ENCODE results near the gene AKAP6. TPM values are rescaled to one million over a fixed set of nuclear protein-coding genes. Genes with fewer than 3 reads are reported as not detected.

AKAP6 gene
- total and polyA plus RNA-seq, 5 donors from 2014 or later = 0.07 to 1.1 (median 0.47) TPM

DNA sequence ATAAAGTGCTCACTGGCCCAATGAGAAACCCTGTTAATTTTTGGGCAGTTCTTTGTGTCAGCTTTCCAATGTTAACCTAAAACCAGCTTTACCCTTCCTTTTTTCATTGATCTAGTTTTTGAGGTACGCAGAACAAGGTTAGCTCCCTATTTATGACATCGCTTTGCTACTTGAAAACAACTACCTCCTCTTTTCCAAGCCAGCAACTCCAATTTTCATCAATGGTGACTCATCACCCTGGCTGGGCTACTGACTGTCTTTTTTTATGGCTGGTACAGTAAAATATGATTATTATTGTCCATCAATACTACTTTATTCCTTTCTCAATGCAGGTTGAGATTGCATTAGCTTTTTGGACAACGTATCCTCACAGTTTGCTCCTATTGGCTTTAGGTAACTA is 22.5 kb upstream of the AKAP6 start:
- no peaks in the 10 kb centered on the region for H3K4me1 ChIP-seq (ENCODE audit: control insufficient read depth, insufficient read depth, low read length, poor library complexity, severe bottlenecking)
- no peak for DNase-seq
- no peak overlapping the region for H3K27ac Mint-ChIP-seq
- no peak overlapping the region for H3K4me3 Mint-ChIP-seq
- ATAC-seq (ENCODE audit: low read depth in 2 of 2) = no peak
- H3K36me3 ChIP-seq (ENCODE audit: control insufficient read depth, insufficient read depth, low read length) = no peaks in the 10 kb centered on the region
- peaks cover under 1% of the 10 kb centered on the region for H3K27me3 ChIP-seq (ENCODE audit: control insufficient read depth, insufficient read depth, low read length)
- H3K9me3 ChIP-seq (ENCODE audit: control insufficient read depth in 2 of 2, low read length in 2 of 2) = no peaks in the 10 kb centered on the region
- H3K4me1 Mint-ChIP-seq = no peaks in the 10 kb centered on the region
- peaks cover 18% of the 10 kb centered on the region for H3K27me3 Mint-ChIP-seq
- H3K27ac ChIP-seq (ENCODE audit: insufficient read depth, low read length, poor library complexity, severe bottlenecking) = no peak overlapping the region
- no peaks in the 10 kb centered on the region for H3K36me3 Mint-ChIP-seq
- peaks cover 0 to 1% (median 0%) of the 10 kb centered on the region in 7 donors for H3K9me3 Mint-ChIP-seq
- no peak overlapping the region for H3K4me3 ChIP-seq (ENCODE audit: low read depth, low read length)

GRCh38 chr14:32307881-32308582 is 21.1 kb upstream of the AKAP6 start:
- no peaks in the 10 kb centered on the region for H3K4me1 Mint-ChIP-seq
- no peak overlapping the region for H3K27ac Mint-ChIP-seq
- H3K27me3 Mint-ChIP-seq = peaks cover 18% of the 10 kb centered on the region
- Histone ChIP-seq H3K27ac (ENCODE audit: insufficient read depth, low read length, poor library complexity, severe bottlenecking) (no peak overlapping the region), H3K4me1 (ENCODE audit: control insufficient read depth, insufficient read depth, low read length, poor library complexity, severe bottlenecking) (no peaks in the 10 kb centered on the region), H3K9me3 (ENCODE audit: control insufficient read depth in 2 of 2, low read length in 2 of 2) (no peaks in the 10 kb centered on the region), H3K36me3 (ENCODE audit: control insufficient read depth, insufficient read depth, low read length) (no peaks in the 10 kb centered on the region), H3K27me3 (ENCODE audit: control insufficient read depth, insufficient read depth, low read length) (no peaks in the 10 kb centered on the region), H3K4me3 (ENCODE audit: low read depth, low read length) (no peak overlapping the region)
- DNase-seq (no peak), ATAC-seq (ENCODE audit: low read depth in 2 of 2) (no peak)
- H3K36me3 Mint-ChIP-seq = no peaks in the 10 kb centered on the region
- peaks cover 0 to 1% (median 0%) of the 10 kb centered on the region in 7 donors for H3K9me3 Mint-ChIP-seq
- H3K4me3 Mint-ChIP-seq = no peak overlapping the region

- no peak for ATAC-seq (ENCODE audit: low read depth in 2 of 2)
- Histone ChIP-seq H3K27ac (ENCODE audit: insufficient read depth, low read length, poor library complexity, severe bottlenecking) (no peak overlapping the region), H3K4me3 (ENCODE audit: low read depth, low read length) (no peak overlapping the region), H3K27me3 (ENCODE audit: control insufficient read depth, insufficient read depth, low read length) (no peaks in the 10 kb centered on the region), H3K9me3 (ENCODE audit: control insufficient read depth in 2 of 2, low read length in 2 of 2) (no peaks in the 10 kb centered on the region), H3K36me3 (ENCODE audit: control insufficient read depth, insufficient read depth, low read length) (no peaks in the 10 kb centered on the region), H3K4me1 (ENCODE audit: control insufficient read depth, insufficient read depth, low read length, poor library complexity, severe bottlenecking) (no peaks in the 10 kb centered on the region)
- no peak overlapping the region for H3K27ac Mint-ChIP-seq
- no peak overlapping the region for H3K4me3 Mint-ChIP-seq
- H3K36me3 Mint-ChIP-seq = no peaks in the 10 kb centered on the region
- H3K9me3 Mint-ChIP-seq = peaks cover 0 to 1% (median 0%) of the 10 kb centered on the region in 7 donors
- H3K27me3 Mint-ChIP-seq = peaks cover 14% of the 10 kb centered on the region
- no peaks in the 10 kb centered on the region for H3K4me1 Mint-ChIP-seq
- DNase-seq = no peak
Observed at GRCh38 chr14:32310876-32311275, 18.2 kb upstream of the AKAP6 start.

DNA sequence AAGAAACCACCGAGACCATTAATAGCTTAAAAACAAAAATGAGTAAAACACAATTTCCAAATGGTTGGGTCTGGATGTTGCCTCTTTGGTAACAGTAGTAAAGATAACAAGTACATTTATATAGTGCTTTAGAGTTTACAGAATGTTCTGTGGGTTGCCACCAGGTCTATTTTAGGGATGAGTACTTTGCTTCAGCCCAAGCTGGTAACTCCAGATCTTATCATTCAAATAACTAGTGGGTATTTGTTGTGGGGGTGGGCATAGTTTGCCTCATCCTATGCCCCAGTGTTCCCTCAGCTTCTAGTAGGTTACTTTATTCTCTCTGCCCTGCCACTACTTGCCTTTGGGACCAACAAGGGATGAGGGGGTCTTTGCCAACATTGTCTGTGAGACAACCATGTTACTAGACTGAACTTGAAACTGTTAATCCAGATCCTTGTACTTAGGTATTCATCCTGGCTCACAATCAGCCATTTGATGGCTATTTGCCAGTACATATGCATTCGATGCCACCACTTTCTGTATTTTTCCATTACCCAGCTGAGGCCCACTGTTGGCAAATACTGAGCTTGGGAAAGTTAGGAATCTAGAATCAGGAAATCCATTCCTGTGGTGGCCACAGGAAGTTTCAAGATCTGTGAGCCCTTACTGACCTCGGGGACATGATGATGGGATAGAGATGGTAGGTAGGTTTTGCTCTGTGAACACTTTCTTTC is 17.6 kb upstream of the AKAP6 start:
- no peak overlapping the region for H3K4me3 ChIP-seq (ENCODE audit: low read depth, low read length)
- H3K4me1 ChIP-seq (ENCODE audit: control insufficient read depth, insufficient read depth, low read length, poor library complexity, severe bottlenecking) = no peaks in the 10 kb centered on the region
- H3K36me3 ChIP-seq (ENCODE audit: control insufficient read depth, insufficient read depth, low read length) = no peaks in the 10 kb centered on the region
- H3K27me3 ChIP-seq (ENCODE audit: control insufficient read depth, insufficient read depth, low read length) = no peaks in the 10 kb centered on the region
- Mint-ChIP-seq H3K4me3 (no peak overlapping the region), H3K27ac (no peak overlapping the region), H3K9me3 (peaks cover 0 to 1% (median 0%) of the 10 kb centered on the region in 7 donors), H3K27me3 (peaks cover 14% of the 10 kb centered on the region), H3K4me1 (no peaks in the 10 kb centered on the region), H3K36me3 (no peaks in the 10 kb centered on the region)
- H3K9me3 ChIP-seq (ENCODE audit: control insufficient read depth in 2 of 2, low read length in 2 of 2) = no peaks in the 10 kb centered on the region
- H3K27ac ChIP-seq (ENCODE audit: insufficient read depth, low read length, poor library complexity, severe bottlenecking) = no peak overlapping the region
- ATAC-seq (ENCODE audit: low read depth in 2 of 2) (no peak), DNase-seq (no peak)

DNA sequence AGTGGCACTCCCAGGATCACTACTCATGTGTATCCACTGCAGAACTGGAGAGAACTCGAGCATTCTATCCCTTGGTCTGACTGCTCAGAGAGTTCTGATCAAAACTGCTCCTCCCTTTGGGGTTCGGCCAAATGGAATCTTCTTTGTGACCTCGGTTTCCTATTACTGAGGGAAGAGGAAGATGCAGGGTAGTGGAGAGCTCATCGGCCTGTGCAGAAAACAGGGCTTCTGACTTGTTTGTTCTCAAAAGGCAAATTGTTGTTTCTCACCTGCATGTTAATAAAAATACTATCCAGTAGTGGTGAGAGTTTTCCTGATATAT is 17.1 kb upstream of the AKAP6 start:
- no peak overlapping the region for H3K4me3 Mint-ChIP-seq
- no peaks in the 10 kb centered on the region for H3K36me3 ChIP-seq (ENCODE audit: control insufficient read depth, insufficient read depth, low read length)
- no peaks in the 10 kb centered on the region for H3K4me1 ChIP-seq (ENCODE audit: control insufficient read depth, insufficient read depth, low read length, poor library complexity, severe bottlenecking)
- H3K27ac Mint-ChIP-seq = no peak overlapping the region
- no peaks in the 10 kb centered on the region for H3K4me1 Mint-ChIP-seq
- H3K36me3 Mint-ChIP-seq = no peaks in the 10 kb centered on the region
- H3K27me3 Mint-ChIP-seq = peaks cover 14% of the 10 kb centered on the region
- H3K9me3 ChIP-seq (ENCODE audit: control insufficient read depth in 2 of 2, low read length in 2 of 2) = no peaks in the 10 kb centered on the region
- peaks cover 0 to 1% (median 0%) of the 10 kb centered on the region in 7 donors for H3K9me3 Mint-ChIP-seq
- H3K4me3 ChIP-seq (ENCODE audit: low read depth, low read length) = no peak overlapping the region
- H3K27ac ChIP-seq (ENCODE audit: insufficient read depth, low read length, poor library complexity, severe bottlenecking) = no peak overlapping the region
- ATAC-seq (ENCODE audit: low read depth in 2 of 2) = no peak
- DNase-seq = no peak
- H3K27me3 ChIP-seq (ENCODE audit: control insufficient read depth, insufficient read depth, low read length) = no peaks in the 10 kb centered on the region

DNA sequence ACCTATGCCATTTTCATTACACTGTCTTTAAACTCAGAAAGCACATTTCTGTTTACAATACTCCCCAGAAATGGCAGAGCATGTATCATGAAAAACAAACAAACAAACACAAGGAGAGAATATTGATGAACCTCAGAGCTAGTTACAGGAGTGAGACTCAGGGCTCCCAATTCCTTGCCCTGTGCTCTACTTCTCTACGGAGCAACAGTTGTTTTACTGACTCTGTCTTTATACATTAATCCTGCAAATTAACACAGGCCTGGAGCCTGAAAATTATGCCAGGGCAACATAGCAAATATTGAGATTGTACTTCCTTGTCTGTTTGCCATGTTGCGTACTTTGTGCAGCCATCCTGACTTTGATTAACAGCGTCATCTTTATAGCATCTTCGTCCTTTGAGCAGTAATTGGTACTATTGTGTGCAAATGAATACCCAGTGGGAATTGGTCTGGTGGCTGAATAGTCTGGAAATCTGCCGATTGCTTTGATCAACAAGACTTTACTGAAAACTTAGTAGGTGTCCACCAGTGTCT is 15.2 kb upstream of the AKAP6 start:
- H3K4me3 ChIP-seq (ENCODE audit: low read depth, low read length) = no peak overlapping the region
- H3K27me3 ChIP-seq (ENCODE audit: control insufficient read depth, insufficient read depth, low read length) = no peaks in the 10 kb centered on the region
- H3K27ac ChIP-seq (ENCODE audit: insufficient read depth, low read length, poor library complexity, severe bottlenecking) = no peak overlapping the region
- Mint-ChIP-seq H3K27me3 (peaks cover 7% of the 10 kb centered on the region), H3K27ac (no peak overlapping the region), H3K4me1 (no peaks in the 10 kb centered on the region), H3K4me3 (peak overlapping the region in 1 of 4 donors; percentile 34), H3K36me3 (no peaks in the 10 kb centered on the region), H3K9me3 (peaks cover 0 to 1% (median 0%) of the 10 kb centered on the region in 7 donors)
- no peaks in the 10 kb centered on the region for H3K4me1 ChIP-seq (ENCODE audit: control insufficient read depth, insufficient read depth, low read length, poor library complexity, severe bottlenecking)
- H3K36me3 ChIP-seq (ENCODE audit: control insufficient read depth, insufficient read depth, low read length) = no peaks in the 10 kb centered on the region
- H3K9me3 ChIP-seq (ENCODE audit: control insufficient read depth in 2 of 2, low read length in 2 of 2) = no peaks in the 10 kb centered on the region
- ATAC-seq (ENCODE audit: low read depth in 2 of 2) (no peak), DNase-seq (no peak)

DNA sequence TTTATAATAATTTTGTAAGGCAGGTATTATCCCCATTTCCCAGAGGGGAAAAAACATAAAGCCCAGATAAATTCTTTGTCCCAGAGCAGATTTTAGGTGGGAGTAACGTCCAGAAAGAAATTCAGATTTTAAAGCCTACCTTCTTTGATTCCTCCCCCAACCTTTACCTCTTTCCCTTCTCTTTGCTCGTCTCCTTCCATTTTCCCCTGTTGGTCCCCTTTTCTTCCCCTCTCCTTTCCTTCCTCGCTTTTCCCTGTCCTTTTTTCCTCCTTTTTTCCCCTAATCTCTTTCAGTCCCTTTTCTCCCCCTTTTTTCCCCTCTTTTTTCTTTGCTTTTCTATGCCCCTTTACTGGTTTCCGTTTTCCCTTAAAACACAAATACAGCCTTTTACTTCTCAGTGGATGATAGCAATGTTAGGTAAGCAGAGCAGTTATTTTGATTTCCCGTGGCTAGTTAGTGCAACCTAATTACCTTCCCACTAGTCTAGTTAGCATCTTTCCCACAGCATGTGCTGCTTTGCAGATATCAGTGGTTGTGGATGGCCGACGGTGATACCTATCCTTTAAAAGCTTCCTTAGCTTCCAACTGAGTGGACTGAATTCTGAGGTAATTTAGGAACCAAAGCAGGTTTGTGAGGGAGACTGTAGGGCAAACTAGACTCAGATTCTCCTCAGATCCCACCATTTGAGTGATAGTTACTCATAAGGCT is 10.9 kb upstream of the AKAP6 start:
- no peaks in the 10 kb centered on the region for H3K4me1 ChIP-seq (ENCODE audit: control insufficient read depth, insufficient read depth, low read length, poor library complexity, severe bottlenecking)
- no peak overlapping the region for H3K4me3 ChIP-seq (ENCODE audit: low read depth, low read length)
- DNase-seq (no peak), ATAC-seq (ENCODE audit: low read depth in 2 of 2) (no peak)
- H3K27ac ChIP-seq (ENCODE audit: insufficient read depth, low read length, poor library complexity, severe bottlenecking) = no peak overlapping the region
- no peaks in the 10 kb centered on the region for H3K9me3 ChIP-seq (ENCODE audit: control insufficient read depth in 2 of 2, low read length in 2 of 2)
- H3K4me3 Mint-ChIP-seq = no peak overlapping the region
- no peak overlapping the region for H3K27ac Mint-ChIP-seq
- no peaks in the 10 kb centered on the region for H3K9me3 Mint-ChIP-seq
- H3K36me3 ChIP-seq (ENCODE audit: control insufficient read depth, insufficient read depth, low read length) = no peaks in the 10 kb centered on the region
- H3K27me3 ChIP-seq (ENCODE audit: control insufficient read depth, insufficient read depth, low read length) = peaks cover 4% of the 10 kb centered on the region
- no peaks in the 10 kb centered on the region for H3K27me3 Mint-ChIP-seq
- H3K4me1 Mint-ChIP-seq = no peaks in the 10 kb centered on the region
- no peaks in the 10 kb centered on the region for H3K36me3 Mint-ChIP-seq

Data from CD4-positive, CD25-positive, alpha-beta regulatory T cell (primary cell).